ENCODE results near the gene CCSER1.
"Not testable (repeated sequence)": the region's sequence is repeated elsewhere in the genome, so short reads cannot be mapped to it uniquely, and the experiment has no call there.

The CCSER1 gene

DNA sequence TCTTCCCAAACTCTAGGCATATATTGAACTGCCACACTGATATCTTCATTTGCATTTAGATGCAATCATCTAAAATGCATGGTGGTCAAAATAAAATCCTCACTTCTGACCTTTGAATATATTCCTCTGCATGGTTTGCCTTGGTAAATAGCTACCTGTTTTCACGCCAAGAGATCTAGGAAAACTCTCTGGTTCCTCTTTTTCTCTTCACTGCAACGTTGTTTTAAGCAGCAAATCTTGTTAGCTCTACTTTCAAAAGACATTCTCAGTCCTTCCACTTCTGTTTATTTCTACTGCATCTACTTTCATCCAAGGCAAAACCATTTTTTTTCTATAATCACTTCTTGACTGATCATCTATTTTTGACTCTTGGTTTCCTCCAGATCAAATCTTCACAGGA is 1174.9 kb downstream of the CCSER1 start:
- no peak for DNase-seq

DNA sequence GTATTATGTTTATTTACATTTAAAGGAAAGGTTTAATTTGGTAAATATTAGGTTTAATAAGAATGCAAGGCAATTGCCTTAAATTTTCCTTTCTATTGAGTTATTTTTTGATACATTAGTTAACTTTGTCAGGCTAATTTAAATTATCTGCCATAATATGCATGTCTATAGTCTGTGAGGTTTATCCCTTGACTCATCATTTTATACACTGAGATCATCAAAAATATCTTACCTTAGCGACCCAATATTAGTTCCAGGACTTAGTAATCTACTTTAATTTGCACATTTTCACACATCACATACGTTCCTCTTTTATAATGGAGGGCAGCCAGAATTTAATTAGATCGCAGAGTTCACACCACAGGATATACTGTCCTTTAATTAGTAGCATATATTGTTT is 1177.1 kb downstream of the CCSER1 start:
- DNase-seq, result no peak

DNA sequence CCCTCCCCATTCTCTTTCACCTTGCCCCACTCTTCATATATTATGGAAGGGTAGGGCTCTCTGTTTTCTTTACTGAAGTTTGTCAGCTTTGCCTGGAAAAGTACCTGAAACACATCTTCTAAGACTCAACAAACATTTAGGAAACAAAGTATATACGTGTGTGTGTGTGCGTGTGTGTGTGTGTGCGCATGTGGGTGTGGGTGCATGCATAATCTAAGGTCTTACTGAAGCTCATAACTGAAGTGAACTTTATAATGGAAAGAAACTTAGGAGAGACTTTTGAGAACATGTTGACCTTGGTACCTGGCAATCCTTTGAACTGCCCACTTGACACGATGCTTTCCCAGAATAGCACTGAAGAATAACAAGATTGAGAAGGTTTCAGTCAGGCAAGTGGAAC is 1190.2 kb downstream of the CCSER1 start:
- DNase-seq, result no peak

DNA sequence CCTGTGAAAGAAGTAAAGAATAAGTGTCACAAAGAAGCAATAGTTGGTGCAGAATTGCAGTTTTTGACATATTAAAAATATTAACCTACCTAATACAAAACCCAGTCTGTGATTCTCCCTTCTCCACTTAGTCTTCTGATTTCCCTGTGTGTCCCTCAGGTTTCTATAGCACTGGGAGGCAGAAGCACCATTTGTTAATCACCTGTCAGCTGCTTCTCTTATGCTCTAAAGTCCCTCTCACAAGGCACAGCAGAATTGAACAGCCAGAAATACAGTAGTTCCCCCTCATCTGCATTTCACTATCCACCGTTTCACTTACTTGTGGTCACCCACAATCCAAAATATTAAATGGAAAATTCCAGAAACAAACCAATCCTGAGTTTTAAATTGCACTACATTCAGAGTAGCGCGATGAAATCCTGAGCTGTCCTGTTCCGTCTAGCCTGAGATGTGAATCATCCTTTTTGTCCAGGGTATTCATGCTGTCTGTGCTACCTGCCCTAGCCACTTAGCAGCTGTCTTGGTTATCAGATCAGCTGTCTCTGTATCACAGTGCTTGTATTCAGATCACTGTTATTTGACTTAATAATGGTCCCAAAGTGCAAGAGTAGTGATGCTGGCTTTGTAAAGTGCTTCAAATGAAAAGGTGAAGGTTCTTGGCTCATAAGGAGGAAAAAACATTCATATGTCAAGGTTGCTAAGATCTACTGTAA is 1192.5 kb downstream of the CCSER1 start:
- no peak for DNase-seq

DNA sequence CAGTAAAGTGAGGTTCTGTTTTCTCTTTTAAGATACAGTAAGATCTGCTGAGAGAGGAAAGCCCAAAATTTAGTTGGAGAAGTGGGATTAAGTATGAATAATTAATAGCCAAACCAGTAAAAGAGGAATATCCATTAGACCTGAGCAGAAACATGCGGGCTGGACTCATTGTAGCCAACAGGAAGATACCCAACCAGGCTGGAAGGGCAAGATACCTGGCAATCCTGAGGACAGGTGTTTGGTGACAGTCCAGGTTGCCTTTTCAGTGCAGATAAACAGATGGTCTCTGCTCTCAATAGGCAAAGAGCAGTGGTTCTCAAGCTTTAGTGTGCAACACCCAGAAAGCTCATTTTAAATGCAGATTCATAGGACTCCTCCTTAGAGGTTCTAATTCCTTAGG is 1195.8 kb downstream of the CCSER1 start:
- no peak for DNase-seq

DNA sequence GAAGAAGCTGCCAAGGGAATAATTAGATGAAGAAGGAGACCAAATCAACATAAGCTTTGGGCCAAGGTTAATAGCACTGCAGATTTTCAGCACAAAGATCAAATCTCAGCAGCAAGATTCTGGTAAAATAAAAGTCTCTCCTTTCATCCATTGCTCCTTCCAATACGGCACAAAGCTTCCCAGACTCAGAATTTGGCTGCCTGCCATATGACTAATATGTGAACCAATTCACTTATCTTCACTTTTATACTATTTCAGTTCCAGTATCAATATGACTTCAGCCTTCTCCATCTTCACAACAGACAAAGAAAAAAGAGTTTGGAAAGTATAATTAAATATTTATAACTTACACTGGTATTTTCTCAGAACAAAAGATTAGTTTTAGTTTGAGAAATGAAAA is 1198.3 kb downstream of the CCSER1 start:
- DNase-seq, result no peak

DNA sequence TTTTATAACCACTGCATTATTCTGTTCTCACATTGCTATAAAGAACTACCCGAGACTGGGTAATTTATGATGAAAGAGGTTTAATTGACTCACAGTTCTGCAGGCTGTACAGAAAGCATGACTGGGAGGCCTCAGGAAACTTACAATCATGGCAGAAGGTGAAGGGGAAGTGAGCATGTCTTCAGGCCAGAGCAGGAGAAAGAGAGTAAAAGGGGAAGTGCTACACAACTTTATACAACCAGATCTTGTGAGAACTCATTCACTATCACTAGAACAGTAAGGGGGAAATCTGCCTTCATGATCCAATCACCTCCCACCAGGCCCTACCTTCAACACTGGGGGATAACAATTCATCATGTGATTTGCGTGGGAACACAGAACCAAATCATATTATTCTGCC is 1199.0 kb downstream of the CCSER1 start:
- DNase-seq, result not testable (repeated sequence)

DNA sequence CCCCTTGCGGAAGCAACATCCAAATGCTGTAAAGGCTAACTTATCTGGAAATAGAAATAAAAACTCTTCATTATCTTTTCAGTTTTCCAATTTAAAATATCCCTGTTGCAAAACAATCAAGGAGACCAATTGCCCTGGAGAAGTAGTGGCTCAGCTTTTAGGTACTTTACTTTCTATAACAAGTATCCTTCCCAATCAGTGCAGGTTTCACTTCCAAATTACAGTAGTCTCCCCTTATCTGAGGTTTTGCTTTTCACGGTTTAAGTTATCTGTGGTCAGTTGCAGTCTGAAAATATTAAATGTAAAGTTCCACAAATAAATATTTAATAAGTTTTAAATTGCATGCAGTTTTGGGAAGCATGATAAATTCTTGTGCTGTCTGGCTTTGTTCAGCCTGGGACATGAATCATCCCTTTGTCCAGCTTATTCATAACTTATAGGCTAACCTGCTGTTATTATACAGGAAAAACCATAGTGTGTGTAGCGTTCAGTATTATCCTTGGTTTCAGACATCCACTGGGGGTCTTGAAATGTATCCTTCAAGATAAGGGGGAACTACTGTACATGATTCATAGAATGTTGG is 1203.5 kb downstream of the CCSER1 start:
- no peak for DNase-seq

DNA sequence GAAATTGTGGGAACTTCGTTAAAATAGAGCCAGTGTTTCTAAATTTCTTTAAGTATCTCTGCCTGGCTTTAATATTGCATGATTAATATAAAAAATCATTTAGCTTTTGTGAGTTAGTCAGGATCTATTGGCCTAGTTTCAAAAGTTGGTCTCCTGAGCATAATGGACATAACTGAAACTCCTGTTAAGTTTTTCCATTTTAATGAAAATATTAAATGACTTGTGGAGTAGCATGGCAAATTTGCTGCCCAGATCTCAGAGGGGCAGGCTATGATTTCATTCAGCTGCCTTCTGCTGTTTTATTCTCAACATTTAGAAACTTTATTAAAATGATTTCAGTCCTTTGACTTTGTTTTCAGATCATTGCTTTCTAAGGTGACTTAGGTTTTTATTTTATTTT is 1213.6 kb downstream of the CCSER1 start:
- no peak for DNase-seq

DNA sequence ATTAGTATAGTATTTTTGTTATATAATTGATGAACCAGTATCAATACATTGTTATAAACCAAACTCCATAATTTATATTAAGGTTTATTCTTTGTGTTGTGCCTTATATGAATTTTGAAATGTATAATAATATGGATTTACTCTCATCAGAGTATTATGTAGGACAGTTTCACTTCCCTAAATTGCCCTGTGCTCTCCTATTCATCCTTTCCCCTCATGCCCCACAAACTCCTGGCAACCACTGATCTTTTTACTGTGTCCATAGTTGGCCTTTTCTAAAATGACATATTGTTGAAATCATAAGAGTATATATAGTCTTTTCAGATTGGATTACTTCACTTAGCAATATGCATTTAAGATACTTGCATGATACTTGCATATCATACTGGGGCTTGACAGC is 1218.4 kb downstream of the CCSER1 start:
- DNase-seq, result no peak

DNA sequence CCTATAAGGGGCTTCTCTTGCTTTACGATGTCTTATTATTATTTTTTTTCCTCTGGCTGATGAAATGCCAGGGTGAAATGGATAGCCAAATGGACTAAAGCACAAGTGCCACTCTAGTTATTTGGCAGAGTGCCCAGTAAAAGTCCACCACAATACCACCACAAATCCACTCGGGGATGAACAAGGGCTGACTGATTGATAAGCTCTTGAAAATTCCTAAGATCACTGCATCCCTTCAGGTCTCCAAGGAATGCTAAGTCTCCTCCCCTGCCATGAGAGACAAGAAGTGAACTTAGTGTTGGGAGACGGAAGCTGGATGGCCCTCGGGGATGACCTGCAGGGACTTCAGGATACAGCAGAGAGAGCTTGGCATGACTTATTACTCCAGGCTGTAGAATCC is 1229.3 kb downstream of the CCSER1 start:
- not testable (repeated sequence) for DNase-seq

DNA sequence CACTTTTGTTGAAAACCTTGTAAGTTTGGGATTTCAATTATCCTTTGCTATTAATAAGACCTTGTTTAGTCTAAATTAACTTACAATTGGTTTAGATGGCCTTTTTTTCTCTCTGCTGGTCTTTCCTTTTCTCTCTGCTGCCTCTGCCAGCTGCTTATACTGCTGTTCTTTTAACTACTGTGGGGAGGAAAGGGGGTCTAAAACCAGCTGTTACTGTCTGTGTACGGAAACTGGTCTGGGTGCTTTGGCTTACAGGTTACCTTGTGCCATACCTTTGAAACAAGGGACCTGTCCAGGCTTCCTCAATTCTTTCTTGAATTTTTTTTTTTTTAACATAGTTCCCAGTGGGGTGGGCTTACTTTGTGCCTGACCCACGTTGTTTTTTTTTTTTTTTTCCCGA is 1230.8 kb downstream of the CCSER1 start:
- not testable (repeated sequence) for DNase-seq

DNA sequence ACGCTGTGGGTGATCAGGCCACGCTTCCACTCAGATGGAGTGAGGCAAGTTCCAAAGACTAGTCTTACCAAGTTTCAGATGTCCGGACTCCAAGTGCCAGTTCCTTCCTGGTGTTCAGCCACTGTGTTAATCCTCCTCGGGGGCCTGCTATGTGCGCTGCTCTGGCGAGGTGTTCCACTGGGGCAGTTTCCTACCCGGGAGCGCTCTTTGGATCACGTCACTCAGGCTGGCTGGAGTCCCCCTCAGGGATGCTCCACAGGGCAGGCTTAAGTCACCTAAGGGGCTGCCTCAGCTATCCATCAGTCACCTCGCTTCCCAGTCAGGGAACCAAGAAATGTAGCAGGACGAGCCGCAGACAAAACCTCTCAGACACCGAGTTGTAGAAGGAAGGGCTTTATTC is 1231.4 kb downstream of the CCSER1 start:
- DNase-seq, result not testable (repeated sequence)

DNA sequence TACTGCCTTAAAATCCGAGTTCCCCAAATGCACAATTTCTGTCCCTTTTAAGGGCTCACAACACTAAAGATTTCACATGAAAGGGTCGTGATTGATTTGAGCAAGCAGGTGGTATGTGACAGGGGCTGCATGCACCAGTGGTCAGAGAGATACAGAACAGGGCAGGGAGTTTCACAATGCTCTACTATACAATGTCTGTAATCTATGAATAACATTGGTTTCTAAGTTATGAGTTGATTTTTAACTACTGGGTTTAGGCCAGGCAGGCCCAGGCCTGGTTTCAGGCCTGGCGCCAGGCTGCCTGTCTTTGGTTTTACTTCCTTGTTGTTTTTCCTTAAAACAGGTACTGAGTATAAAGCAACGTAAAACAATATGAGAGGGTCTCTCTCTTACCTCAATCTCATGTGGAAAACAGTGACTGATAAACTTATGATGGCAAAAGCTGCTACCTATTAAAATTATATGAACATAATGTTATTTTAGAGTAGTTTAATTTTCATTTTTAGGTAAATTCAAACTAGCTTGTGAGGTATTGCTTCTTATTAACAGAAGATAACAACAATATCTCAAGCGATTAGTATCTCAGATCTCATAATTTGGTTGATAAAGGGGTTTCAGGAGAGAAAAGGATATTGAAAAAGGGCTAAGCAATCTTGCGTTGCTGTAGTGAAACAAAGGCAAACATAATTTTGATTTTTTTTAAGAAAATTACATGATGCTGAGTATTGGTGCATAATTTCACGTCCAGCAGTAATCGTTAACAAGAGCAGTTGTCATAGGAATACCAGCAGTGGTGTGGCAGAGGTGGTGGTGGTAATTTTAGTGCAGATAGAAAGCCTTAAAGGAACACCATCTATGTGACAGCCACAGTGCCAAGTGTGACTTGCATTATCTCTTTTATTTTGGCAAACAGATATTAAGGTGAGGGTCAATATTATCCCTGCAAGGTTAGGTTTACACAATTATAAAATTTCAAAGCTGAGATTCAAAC is 1232.1 kb downstream of the CCSER1 start:
- no peak for DNase-seq

DNA sequence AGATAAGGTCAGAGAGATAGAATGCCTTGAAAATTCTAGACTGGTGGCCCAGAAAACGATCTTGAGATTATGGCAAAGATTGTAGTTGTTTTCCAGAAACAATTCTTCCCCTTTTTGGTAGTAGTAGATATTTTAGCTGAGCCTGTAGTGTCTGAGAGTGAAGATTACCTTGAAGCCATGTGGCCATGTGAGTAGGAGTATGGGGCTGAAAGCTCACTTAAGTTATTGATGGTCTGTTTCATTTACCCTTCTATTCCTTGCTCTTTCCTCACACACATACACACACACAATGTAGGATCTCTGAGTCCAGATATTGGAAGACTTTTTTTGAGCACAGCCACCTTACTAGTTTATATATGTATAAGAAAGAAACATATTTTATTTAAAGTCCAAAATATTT is 1234.9 kb downstream of the CCSER1 start:
- no peak for DNase-seq

DNA sequence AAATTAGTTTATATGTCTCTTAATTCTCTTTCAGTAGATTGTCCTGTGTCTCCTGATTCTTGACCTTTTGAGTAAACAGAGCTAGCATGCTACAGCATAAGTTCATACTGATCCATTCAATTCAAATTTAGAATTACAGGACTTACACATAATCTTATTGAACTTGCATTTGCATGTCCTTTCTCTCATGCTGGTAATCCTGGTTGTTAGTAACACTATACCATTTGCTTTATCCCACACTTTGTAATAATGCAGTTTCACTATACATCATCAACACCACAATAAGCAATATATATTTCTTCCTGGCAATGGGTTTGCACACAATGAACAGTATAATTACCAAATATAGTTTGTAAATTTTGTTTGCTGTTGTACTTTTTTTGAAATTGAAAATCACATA is 1239.4 kb downstream of the CCSER1 start:
- DNase-seq, result no peak

DNA sequence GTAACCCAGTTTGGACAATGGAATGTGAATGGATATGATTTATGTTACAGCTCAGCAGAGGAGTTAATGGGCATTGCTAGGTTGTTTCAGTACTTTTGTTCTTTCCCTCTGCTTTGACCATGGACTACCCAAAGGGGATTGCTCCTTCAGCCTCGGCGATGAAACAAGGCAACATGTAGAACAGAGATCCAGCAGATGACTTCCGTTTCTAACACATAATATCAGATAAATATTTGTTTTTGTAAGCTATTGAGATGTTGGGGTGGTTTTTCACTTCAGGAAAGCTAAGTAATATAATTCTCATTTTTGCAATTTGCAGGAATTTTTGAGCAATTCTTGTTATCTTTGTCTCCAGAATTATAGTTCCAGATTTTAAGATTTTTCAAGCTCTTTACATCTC is 1241.9 kb downstream of the CCSER1 start:
- no peak for DNase-seq

DNA sequence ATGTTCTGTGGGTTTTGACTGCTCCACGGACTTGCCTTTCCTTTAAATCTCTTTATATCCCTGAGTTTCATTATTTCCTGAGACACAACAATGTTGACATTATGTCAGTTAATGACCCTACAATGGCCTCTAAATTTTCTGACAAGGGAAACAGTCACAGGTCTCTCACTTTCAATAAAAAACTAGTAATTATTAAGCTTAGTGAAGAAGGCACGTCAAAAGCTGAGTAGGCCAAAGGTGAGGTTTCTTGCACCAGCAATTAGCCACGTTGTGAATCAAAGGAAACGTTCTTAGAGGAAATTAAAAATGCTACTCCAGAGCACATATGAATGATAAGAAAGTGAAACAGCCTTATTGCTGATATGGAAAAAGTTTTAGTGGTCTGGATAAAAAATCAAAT is 1246.4 kb downstream of the CCSER1 start:
- no peak for DNase-seq

DNA sequence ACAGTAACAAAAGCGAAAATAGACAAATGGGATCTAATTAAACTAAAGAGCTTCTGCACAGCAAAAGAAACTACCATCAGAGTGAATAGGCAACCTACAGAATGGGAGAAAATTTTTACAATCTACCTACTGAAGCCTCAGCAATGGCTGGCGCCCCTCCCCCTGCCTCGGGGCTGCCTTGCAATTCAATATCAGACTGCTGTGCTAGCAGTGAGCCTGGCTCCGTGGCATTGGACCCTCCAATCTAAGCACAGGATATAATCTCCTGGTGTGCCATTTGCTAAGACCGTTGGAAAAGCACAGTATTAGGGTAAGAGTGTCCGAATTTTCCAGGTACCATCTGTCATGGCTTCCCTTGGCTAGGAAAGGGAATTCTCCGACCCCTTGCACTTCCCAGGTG is 1278.2 kb downstream of the CCSER1 start:
- DNase-seq, result not testable (repeated sequence)

DNA sequence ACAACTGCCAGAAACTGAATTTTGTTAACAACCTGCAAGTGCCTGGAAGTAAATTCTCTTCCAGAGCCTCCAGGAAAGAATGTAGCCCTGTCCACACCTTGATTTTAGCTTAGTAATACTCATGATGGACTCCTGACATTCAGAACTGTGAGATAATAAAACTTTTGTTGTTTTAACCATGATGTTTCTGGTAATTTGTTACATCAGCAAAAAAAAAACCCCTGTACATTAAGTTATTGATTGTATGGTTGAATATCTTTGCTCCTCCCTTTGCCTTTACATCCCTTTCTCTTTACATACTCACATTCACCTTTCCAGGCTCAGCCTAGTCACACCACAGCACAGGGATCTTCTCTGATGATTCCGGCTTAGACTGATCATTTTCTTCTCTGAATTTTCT is 1294.8 kb downstream of the CCSER1 start:
- DNase-seq, result no peak

DNA sequence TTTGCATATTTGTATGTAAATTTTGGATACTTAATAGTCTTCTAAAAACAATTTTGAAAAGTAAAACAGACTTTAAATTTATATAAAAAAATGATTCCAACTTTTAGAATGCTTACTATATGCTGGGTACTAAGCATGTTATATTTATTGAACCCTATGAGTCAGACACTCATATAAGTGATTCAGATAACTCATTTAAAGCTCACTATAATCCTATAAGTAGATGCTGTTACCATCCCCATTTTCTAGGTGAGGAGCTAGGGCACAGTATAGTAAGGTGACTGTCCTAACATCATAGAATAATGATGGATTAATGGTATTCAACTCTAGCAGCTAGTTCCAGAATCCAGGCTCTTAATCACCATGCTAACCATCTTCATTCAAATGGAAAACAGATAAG is 1299.5 kb downstream of the CCSER1 start:
- no peak for DNase-seq

DNA sequence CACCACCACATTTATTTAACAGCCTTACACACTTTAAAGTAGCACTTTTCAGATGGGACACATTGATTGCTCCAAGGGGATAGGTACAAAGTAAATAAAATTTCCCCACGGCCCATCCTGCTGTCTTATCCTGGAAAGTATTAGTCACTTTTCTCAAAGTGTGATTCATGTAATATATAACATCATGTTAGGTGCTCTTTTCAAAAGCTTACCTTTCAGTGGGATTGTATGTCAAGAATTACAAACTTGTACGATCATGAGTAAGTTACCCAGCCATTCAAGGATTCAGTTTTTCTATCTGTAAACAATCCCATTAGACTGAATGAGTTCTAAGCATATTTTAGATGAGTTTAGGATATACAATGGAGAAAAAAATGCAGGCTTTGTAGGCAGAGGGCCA is 1300.0 kb downstream of the CCSER1 start:
- no peak for DNase-seq

DNA sequence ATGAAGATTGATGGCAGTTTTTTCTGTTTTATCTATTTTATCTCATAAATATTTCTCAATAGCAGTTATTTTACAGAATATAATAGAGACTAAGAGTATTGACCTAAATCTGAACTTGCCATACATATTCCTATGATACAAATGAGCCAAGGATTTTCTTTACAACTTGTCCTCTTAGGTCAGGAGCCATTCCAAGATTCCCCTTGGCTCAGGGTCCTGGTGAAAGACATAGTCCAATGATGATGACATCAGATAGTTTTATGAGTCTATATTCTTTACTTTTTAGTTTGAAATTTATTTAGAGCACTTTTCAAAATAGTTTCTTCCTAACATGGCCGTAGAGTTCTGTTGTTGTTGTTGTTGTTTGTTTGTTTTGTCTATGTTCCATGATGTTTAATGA is 1307.4 kb downstream of the CCSER1 start:
- DNase-seq, result no peak

DNA sequence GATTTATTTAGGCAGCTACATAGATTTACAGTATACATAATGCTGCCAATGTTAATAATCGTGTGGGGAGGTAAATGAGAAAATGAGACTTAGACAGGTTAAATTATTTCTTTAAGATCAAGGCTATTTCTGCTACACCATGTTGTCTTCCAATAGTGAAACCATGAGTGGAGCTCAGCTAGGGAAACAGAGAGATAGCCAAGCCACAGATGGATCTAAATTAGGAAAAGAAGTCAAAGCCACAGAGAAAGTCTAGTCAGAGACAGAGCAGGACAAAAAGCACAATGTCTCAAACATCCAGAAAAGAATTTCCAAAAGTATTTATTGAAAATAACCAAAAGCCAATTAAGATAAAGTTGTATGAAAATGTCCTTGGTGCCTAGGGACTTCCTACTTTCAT is 1309.4 kb downstream of the CCSER1 start:
- no peak for DNase-seq

Data from inflammatory macrophage (primary cell).